Right hindlimb (tissue), 1 donor: ENCODE results near the gene ALPK3.

ENCODE experiments used
- DNase-seq: peaks from one replicate; pipeline ENCODE4 v3.0.0-alpha.2; 2018

The ALPK3 gene

DNA sequence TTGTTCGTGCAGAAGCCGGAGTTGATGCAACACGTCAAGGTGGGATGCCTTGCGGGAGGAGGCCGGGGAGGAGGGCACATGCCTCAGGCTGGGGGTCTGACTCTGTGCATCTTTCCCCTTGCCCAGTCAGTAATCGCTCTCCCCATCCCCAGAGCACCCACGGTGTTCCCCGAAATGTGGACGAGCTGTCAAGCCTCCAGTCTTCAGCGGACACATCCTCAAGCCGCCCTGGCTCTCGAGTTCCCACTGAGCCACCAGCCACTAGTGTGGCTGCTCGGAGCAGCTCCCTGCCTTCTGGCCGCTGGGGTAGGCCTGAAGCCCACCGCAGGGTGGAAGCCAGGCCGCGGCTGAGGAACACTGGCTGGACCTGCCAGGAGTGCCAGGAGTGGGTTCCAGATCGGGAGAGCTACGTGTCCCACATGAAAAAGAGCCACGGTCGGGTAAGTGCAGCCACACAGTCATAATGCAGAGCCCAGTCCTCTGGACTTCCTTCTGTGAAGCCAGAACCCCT is 18.7 kb upstream of the ALPK3 start:
- DNase-seq = no peak

- no peak for DNase-seq
Measured at GRCh38 chr15:84799511-84800187, 17.5 kb upstream of the ALPK3 start.

GRCh38 chr15:84800365-84800806 is 16.8 kb upstream of the ALPK3 start:
- DNase-seq = no peak

GRCh38 chr15:84804005-84804900 is 12.9 kb upstream of the ALPK3 start:
- DNase-seq = no peak

- no peak for DNase-seq
Measured at GRCh38 chr15:84805221-84805620, 11.9 kb upstream of the ALPK3 start.

GRCh38 chr15:84807228-84807627 is 9.9 kb upstream of the ALPK3 start:
- DNase-seq = no peak

- DNase-seq = no peak
Measured at GRCh38 chr15:84810073-84810840, 6.9 kb upstream of the ALPK3 start.

- no peak for DNase-seq
Measured at GRCh38 chr15:84811151-84811550, 6.0 kb upstream of the ALPK3 start.

DNA sequence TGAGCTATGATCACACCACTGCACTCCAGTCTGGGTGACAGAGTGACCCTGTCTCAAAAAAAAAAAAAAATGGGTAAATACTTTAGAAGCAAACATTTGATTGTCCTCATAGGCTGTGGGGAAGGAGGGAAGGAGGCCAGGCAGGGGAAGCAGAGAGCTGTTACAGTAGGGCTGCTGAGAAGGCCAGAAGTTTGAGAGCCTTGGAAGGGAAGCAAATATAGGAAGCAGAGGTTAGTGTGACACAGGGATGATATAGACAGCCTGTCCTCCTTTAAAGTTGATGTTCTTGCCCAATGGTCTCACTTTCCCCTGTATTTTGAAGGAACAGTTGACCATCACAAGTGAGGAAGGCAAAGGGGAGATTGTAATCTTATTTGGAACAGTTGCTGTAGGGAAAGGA is 5.3 kb upstream of the ALPK3 start:
- no peak for DNase-seq

- no peak for DNase-seq
Measured at GRCh38 chr15:84812842-84813241, 4.3 kb upstream of the ALPK3 start.

- DNase-seq = no peak
Measured at GRCh38 chr15:84813435-84813834, 3.7 kb upstream of the ALPK3 start.

GRCh38 chr15:84813931-84814330 is 3.2 kb upstream of the ALPK3 start:
- DNase-seq = no peak

- DNase-seq = no peak
Measured at GRCh38 chr15:84814916-84815315, 2.2 kb upstream of the ALPK3 start.

- no peak for DNase-seq
Measured at GRCh38 chr15:84817466-84818081, 418 bp downstream of the ALPK3 start.

DNA sequence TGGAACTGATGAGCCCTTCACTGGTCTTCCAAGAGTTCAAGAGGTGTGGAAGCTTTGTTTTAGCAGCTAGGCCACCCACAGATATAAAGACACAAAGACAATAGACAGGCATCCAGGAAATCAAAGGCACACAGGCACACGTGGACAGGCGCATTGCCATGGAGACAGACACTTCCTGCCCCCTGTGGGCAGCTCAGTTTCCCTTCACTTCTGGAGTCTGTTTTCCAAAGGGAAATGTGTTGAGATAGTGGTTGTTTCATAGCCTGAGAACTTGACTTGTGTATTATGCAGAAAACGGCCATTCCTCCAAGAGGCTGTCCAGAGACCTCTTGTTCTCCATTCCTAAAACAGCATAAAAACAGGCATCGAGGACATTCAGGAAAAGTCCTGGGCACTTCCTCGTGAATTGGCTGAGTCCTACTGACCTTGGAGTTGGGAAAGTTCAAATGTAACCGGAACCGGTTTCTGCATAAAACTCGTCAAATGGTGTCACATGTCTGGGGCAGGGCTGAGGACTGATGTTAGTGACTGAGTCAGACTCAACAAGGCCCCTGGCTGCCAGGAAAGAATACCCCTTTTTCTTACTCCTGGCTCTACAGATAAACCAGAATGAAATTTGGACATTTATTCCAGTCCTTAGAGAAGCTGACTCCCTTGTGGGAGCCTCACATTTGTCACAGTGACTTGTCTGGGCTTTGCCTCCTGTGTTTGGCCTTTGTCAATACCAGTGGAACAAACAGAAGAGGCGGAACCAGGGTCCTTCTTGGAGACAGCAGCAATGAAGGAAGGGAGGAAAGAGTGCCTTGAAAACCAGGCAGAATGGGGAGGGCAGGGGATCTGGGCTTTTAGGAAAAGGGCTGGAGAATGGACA is 1.3 kb downstream of the ALPK3 start:
- DNase-seq = peak; percentile 50

DNA sequence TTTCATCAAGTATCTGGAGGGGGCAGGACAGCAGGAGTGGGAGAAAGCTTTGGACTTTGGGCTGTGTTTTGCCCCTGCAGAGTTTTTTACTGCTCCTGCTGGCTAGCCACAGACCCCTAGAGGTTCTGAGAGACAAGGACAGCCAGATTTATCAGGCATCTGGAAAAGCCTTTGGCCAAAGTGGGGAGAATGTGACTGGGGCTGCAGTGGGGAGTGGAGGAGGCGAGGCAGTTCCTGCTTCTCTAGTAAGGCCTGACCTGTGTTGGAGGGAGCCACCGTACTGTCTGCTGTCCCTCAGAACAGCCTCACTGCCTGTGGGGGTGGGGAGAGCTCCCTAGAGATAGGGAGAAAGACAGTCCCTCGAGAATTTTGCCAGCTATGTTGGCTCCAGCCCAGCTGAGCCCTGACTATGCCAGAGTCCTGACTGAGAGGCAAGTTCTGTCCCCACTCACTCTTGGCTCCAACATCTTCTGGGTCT is 2.2 kb downstream of the ALPK3 start:
- no peak for DNase-seq

DNA sequence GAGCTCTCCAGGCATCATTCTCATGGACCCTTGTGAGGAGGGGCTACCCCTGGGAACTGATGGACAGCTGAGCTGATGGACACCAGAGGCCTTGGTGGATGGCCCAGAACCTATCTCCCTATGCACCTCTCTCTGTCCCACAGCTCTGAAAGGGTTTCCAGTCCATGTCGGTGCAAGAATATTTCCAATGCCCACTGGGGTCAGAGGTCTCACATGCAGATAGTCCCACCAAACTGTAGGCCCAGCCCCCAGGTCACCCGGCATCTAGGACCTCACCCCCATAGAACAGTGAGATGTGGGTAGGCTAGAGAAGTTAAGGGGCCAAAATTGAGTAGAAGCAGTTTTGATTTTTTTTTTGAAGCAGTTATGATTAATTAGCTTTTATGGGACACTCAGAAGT is 2.6 kb downstream of the ALPK3 start:
- no peak for DNase-seq

GRCh38 chr15:84821501-84822021 is 4.4 kb downstream of the ALPK3 start:
- DNase-seq = no peak

GRCh38 chr15:84822653-84823281 is 5.6 kb downstream of the ALPK3 start:
- DNase-seq = peak; percentile 66

DNA sequence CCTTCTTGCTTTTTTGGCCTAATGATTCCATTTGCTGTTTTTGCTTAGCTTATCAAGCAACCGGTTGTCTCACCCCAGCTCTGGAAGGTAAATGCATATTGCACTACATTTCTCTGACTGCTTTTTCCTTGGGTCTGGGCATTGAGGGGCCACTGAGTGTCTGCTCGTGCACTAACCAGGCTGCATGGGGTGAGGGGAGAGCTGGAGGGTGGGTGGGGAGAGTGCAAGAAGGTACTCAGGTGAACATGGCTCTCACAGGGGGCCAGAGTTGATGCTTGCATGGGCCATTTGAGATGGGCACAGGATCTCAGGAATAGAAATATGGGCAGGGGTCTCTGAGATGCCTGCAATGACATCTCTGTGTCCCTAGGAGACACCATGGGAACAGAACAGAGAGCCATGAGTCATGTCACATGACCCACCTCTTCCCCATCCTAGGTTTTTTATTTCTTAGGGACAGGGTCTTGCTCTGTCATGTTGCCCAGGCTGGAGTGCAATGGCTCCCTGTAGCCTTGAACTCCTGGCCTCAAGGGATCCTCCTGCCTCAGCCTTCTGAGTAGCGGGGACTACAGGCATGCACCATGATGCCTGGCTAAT is 6.2 kb downstream of the ALPK3 start:
- DNase-seq = no peak
